Measurements from ENCODE around the gene TMEM129.
A peak's percentile ranks its signal among the peaks of the same experiment; 100 is the strongest.
"Not testable (repeated sequence)": the region's sequence is repeated elsewhere in the genome, so short reads cannot be mapped to it uniquely, and the experiment has no call there.

Gene TMEM129

GRCh38 chr4:1685235-1686150, 35.6 kb downstream of the TMEM129 start:
- DNase-seq = no peak

- DNase-seq = no peak
Observed at GRCh38 chr4:1684506-1685234, 36.5 kb downstream of the TMEM129 start.

DNA sequence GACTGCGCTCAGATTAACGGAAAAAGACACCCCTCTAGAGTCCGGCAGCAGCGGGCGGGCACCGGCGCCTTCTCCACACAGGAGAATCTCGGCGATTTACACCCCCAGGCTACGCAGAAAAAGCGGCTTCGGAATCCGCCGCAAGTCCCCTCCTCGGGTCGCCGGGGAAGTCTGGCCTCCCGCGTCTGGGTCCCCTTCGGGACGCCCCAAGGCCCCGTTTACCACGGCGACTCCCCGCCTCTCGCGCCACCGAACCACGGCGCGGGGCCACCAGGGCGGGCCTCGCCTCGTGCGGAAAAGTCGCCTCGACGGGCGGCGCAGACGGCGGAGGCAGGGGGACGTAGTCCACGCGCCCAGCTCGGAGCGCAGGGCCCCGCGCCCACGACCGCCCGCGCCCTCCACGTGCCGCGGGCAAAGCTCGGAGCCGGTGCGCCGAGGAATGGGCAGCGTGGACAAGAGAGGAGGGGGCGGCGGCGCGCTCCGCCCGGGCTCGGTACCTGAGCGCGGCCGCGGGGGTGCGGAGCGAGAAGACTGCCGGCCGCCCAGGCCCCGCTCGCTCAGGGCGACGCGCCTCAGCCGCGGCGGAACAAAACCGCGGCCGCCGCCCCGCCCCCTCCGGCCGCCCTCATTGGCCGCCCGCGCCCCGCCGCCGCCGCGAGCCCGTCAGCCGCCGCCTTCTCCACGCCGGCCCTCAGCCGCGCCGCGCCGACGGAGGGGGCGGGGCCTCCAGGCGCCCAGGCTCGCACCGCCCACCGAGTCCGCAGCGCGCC, 37.2 kb downstream of the TMEM129 start, which contains the start of gene FAM53A:
TSS of gene FAM53A (minus strand) at position 578 of the 770 bp plus-strand sequence. CDS start 15,572 bp downstream, outside the sequence.
- DNase-seq = peak; percentile 95

GRCh38 chr4:1683261-1683735, 37.8 kb downstream of the TMEM129 start:
- DNase-seq = peak; percentile 52

- DNase-seq = no peak
Observed at GRCh38 chr4:1682860-1683259, 38.3 kb downstream of the TMEM129 start.

DNA sequence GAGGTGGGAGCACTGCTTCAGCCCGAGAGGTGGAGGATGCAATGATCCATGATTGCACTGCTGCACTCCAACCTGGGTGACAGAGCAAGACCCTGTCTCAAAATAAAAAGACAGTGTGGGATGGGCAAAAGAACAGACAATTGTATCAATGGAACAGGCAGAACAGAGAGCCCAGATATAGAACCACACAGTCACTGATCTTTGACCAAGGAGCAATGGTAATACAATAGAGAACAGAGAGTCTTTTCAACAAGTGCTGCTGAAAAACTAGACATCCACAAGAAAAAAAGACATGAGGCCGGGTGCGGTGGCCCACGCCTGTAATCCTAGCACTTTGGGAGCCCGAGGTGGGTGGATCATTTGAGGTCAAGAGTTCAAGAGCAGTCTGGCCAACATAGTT, 42.9 kb downstream of the TMEM129 start:
- DNase-seq = no peak

- peak; percentile 84 for DNase-seq
Observed at GRCh38 chr4:1676605-1677525, 44.3 kb downstream of the TMEM129 start.

DNA sequence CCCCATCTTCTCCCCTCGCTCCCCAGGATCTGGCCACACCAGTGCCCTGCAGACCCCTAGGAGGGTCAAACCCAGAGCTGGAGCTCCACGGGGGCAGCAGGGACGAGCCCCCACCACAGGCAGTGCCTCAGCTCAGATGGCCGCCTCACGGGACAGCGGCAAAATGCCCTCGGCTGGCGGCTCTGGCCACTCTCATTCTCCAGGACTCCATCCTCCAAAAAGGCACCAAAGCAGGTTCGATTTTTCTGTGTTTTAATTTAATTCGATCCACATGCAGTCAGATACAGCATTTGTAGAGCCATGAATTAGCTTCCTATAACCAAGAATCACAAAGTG, 45.4 kb downstream of the TMEM129 start:
- DNase-seq = no peak

- DNase-seq = no peak
Observed at GRCh38 chr4:1675136-1675801, 45.9 kb downstream of the TMEM129 start.

DNA sequence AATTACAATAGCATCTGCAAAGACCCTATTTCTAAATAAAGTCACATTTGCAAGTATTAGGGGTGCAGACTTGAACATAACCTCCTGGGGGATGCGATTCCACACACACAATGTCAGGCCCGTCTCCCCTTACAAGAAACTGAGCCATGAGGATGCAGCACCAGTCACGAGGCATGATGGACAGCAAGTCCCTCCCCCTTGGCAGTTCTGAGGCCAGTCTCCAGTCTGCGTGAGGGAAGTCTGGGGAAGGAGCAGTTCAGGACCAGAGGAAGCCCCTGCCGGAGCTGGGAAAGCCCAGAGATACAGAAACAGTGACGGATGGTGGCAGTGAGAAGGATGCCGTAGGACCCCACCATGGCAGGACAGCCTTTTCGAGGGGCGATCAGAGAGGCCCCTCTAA, 46.4 kb downstream of the TMEM129 start:
- no peak for DNase-seq

GRCh38 chr4:1673671-1674070, 47.5 kb downstream of the TMEM129 start:
- no peak for DNase-seq

DNA sequence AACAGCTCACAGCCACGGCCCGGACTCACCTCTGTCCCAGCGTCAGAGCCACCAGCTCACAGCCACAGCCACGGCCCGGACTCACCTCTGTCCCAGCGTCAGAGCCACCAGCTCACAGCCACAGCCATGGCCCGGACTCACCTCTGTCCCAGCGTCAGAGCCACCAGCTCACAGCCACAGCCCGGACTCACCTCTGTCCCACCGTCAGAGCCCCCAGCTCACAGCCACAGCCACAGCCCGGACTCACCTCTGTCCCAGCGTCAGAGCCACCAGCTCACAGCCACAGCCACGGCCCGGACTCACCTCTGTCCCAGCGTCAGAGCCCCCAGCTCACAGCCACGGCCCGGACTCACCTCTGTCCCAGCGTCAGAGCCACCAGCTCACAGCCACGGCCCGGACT, 50.1 kb downstream of the TMEM129 start:
- DNase-seq = not testable (repeated sequence)

GRCh38 chr4:1670279-1670678, 50.8 kb downstream of the TMEM129 start:
- DNase-seq = no peak

DNA sequence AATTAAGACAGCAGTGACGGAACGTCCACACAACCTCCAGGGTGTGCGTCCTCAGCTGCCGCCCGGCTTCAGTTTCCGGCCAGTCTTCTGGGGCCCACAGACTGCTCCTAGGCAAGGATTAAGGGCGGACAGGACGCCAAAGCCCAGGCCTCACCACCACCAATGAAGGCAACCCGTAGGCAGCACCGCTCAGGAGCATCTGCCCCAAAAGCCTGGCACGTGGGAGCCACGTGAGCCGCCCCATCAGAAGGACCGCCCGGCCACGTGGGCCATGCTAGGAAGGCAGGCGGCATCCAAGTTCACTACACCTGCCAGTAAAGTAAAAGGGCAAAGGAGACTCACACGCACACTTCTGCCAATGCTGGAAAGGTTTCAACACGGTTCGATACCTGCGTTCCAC, 51.3 kb downstream of the TMEM129 start:
- no peak for DNase-seq

- DNase-seq = no peak
Observed at GRCh38 chr4:1669270-1669669, 51.9 kb downstream of the TMEM129 start.

- DNase-seq = no peak
Observed at GRCh38 chr4:1668488-1668840, 52.7 kb downstream of the TMEM129 start.

DNA sequence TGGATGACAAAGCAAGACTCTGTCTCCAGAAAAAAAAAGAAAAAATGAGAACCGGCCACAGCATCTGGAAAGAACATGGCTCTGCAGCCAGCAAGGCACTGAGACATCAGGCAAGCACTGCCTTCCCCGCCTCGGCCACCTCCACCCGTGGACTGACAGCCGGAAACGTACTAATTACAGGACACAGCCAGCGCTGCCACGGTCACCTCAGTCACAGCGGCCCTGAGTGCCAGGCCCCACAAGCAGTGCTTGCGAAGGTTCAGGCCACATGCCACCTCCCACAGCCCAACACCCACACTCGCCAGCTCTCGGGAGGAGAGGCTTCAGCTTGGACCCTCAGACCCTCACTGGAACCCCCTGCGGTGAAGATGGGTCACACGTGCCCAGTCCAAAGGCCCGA, 53.9 kb downstream of the TMEM129 start:
- DNase-seq = no peak

GRCh38 chr4:1666391-1666790, 54.7 kb downstream of the TMEM129 start:
- DNase-seq = no peak
